GM12878 (cell line): ENCODE results near the gene HCFC2. TPM values are rescaled to one million over a fixed set of nuclear protein-coding genes. Genes with fewer than 3 reads are reported as not detected.

Experiments used
- ATAC-seq: fragments of 200-7000 bp; cut with Tn5 transposase; 3 replicates; pipeline ENCODE4 v1.9.1; 2020; ENCODE audit warnings: mild to moderate bottlenecking, moderate library complexity
- BruUV-seq: library from RNA; stranded (reverse); fragments of 400-500 nt; replicated peaks from 2 replicates; lab custom pipeline; 2021; lab: Mats Ljungman, UMichigan
- CTCF ChIA-PET: fragments of 300-600 bp; sonication (Branson Sonifier 250); formaldehyde crosslinking; extraction: SDS; loops from one replicate; lab custom pipeline; 2021; ENCODE audit warnings: inconsistent platforms; lab: Yijun Ruan, JAX
- POLR2A ChIA-PET: fragments of 350-600 bp; formaldehyde crosslinking; extraction: SDS; loops from one replicate; lab custom pipeline; 2021; ENCODE audit warnings: inconsistent platforms; lab: Charles Lee
- RAD21 ChIA-PET: fragments of 300-600 bp; sonication (Branson Sonifier 250); formaldehyde crosslinking; loops from one replicate; lab custom pipeline; 2023; ENCODE audit warnings: antibody characterized with exemption; ENCODE audit not compliant: unreplicated experiment; lab: Charles Lee
- SMC1A ChIA-PET: fragments of 300-600 bp; sonication (Branson Sonifier 250); formaldehyde crosslinking; loops from one replicate; lab custom pipeline; 2023; ENCODE audit not compliant: unreplicated experiment, uncharacterized antibody; lab: Charles Lee
- DNase-seq: peaks from one replicate; pipeline ENCODE4 v3.0.0-alpha.2; 2011; ENCODE audit warnings: low read depth, low spot score
- FAIRE-seq: peaks from 3 replicates; lab custom pipeline; 2011; peaks lifted over from hg19 to GRCh38; lab: Jason Lieb, UNC
- H2AFZ ChIP-seq: 2 replicates; pipeline ENCODE4 v1.6.0; 2011; ENCODE audit warnings: low read depth, low read length, control low read depth; ENCODE audit not compliant: control insufficient read depth
- H3K27ac ChIP-seq: 2 replicates; pipeline ENCODE4 v1.5.1; 2011; ENCODE audit warnings: control low read depth; ENCODE audit not compliant: control insufficient read depth, insufficient read depth
- H3K27me3 ChIP-seq, 2 experiments: replicated peaks in 1 of 2; 2 replicates each; pipeline versions ENCODE4 v1.6.0 to v1.6.1; 2011; ENCODE audit warnings: low read length in 1 of 2; ENCODE audit not compliant: control insufficient read depth in 2 of 2, insufficient read depth in 2 of 2
- H3K36me3 ChIP-seq, 2 experiments: 2 replicates each; pipeline ENCODE4 v1.5.1; 2011; ENCODE audit warnings: low read length in 1 of 2; ENCODE audit not compliant: control insufficient read depth in 2 of 2, insufficient read depth in 2 of 2
- H3K4me1 ChIP-seq: 2 replicates; pipeline ENCODE4 v1.6.1; 2011; ENCODE audit warnings: mild to moderate bottlenecking, low read length, moderate library complexity, mixed read lengths; ENCODE audit not compliant: control insufficient read depth, insufficient read depth
- H3K4me2 ChIP-seq: 2 replicates; pipeline ENCODE4 v1.6.0; 2011; ENCODE audit warnings: control low read depth; ENCODE audit not compliant: control insufficient read depth, insufficient read depth
- H3K4me3 ChIP-seq: fragments of 200-600 bp; sonication (generic); 2 replicates; pipeline ENCODE4 v1.5.1; 2016
- H3K79me2 ChIP-seq: 2 replicates; pipeline ENCODE4 v1.6.0; 2011; ENCODE audit warnings: low read length; ENCODE audit not compliant: control insufficient read depth, insufficient read depth
- H3K9ac ChIP-seq: 2 replicates; pipeline ENCODE4 v1.8.0; 2011; ENCODE audit warnings: low read length, control low read depth, mixed read lengths; ENCODE audit not compliant: control insufficient read depth, insufficient read depth
- H3K9me3 ChIP-seq: replicated peaks from 3 replicates; pipeline ENCODE4 v1.5.1; 2011; ENCODE audit warnings: mild to moderate bottlenecking, low read length; ENCODE audit not compliant: control insufficient read depth, insufficient read depth
- H4K20me1 ChIP-seq: 2 replicates; pipeline ENCODE4 v1.6.0; 2011; ENCODE audit not compliant: control insufficient read depth, insufficient read depth
- BRCA1 ChIP-seq: IDR thresholded peaks from 2 replicates; pipeline ENCODE4 v1.6.1; 2011; ENCODE audit warnings: low read depth, low read length, improper control_type of control experiment
- IKZF1 ChIP-seq: fragments of 450-650 bp; conservative IDR thresholded peaks from 2 replicates; pipeline ENCODE4 v1.6.1; 2017; ENCODE audit warnings: antibody characterized with exemption, mild to moderate bottlenecking
- NFIC ChIP-seq: IDR thresholded peaks from 2 replicates; pipeline ENCODE4 v1.6.1; 2012; ENCODE audit warnings: low read depth, mild to moderate bottlenecking, inconsistent platforms, low read length, moderate library complexity
- RAD21 ChIP-seq: IDR thresholded peaks from 2 replicates; pipeline ENCODE4 v1.6.1; 2011; ENCODE audit warnings: mild to moderate bottlenecking, low read depth, low read length, moderate library complexity; ENCODE audit not compliant: insufficient read depth
- SRF ChIP-seq, 2 experiments: IDR thresholded peaks; 2 replicates each; pipeline ENCODE4 v1.6.1; 2011; ENCODE audit warnings: low read depth in 2 of 2, low read length in 2 of 2, mild to moderate bottlenecking in 1 of 2, moderate library complexity in 1 of 2
- STAT1 ChIP-seq: fragments of 450-650 bp; conservative IDR thresholded peaks from 2 replicates; pipeline ENCODE4 v1.6.1; 2014; ENCODE audit warnings: antibody characterized with exemption, mild to moderate bottlenecking
- TCF12 ChIP-seq: IDR thresholded peaks from 2 replicates; pipeline ENCODE4 v1.6.1; 2011; ENCODE audit warnings: low read depth, mild to moderate bottlenecking, low read length
- TCF3 ChIP-seq: IDR thresholded peaks from 2 replicates; pipeline ENCODE4 v1.6.1; 2012; ENCODE audit warnings: low read depth, mild to moderate bottlenecking, low read length, borderline replicate concordance; ENCODE audit not compliant: insufficient read depth
- ZZZ3 ChIP-seq: IDR thresholded peaks from 2 replicates; pipeline ENCODE4 v1.6.1; 2011; ENCODE audit warnings: low read depth; ENCODE audit not compliant: control insufficient read depth, insufficient read length
- WGBS: methylation state at CpG from one replicate; pipeline ENCODE4 v1.1.6; 2016; ENCODE audit warnings: low lambda C conversion rate; ENCODE audit not compliant: insufficient replicate concordance, insufficient coverage; ENCODE audit errors: missing lambda C conversion rate; 5-methylcytosine and 5-hydroxymethylcytosine counted together
- in situ Hi-C: fragments of 300-500 bp; cut with MboI; formaldehyde crosslinking; loops from 9 replicates; pipeline ENCODE4 v1.14.3; 2018; ENCODE audit warnings: mixed read lengths
- intact Hi-C: fragments of 100-400 bp; cut with micrococcal nuclease; formaldehyde crosslinking; loops from one replicate; pipeline ENCODE4 v1.14.2; 2022; ENCODE audit not compliant: unreplicated experiment
- polyA plus RNA-seq, 11 experiments: library from polyadenylated mRNA; depleted of rRNA in 4 of 11; unstranded in 6 of 11; stranded (reverse) in 5 of 11; fragments of >200 nt; fragmentation: Nextera tagmentation in 4 of 11; fragmentation: Illumina TruSeq in 1 of 11; extraction: Ambion mirVana in 4 of 11; extraction: Trizol in 1 of 11; gene quantifications; 1 replicate in 1 of 11; 2 replicates in 10 of 11; pipeline versions ENCODE4 v1.2.1 to v1.2.3, GENCODE V29; 2011 to 2016; ENCODE audit warnings: inconsistent platforms in 2 of 11, missing spikeins in 2 of 11, low read depth in 1 of 11
- total RNA-seq, 4 experiments: library from RNA; depleted of rRNA in 3 of 4; stranded (reverse); fragments of >200 nt in 3 of 4; fragmentation: Illumina TruSeq in 1 of 4; extraction: Trizol in 1 of 4; gene quantifications; 2 replicates each; pipeline versions ENCODE4 v1.2.1 to v1.2.3, GENCODE V29; 2013 to 2021
- TF ChIP-seq, protein P1 (sequence below): fragments of 450-650 bp; formaldehyde crosslinking; IDR thresholded peaks from 2 replicates; pipeline ENCODE4 v1.4.0; 2022; ENCODE audit warnings: mild to moderate bottlenecking, moderate library complexity
- TF ChIP-seq, protein P2 (sequence below): IDR thresholded peaks from 2 replicates; pipeline ENCODE4 v1.6.1; 2011; ENCODE audit warnings: borderline replicate concordance, low read depth, mild to moderate bottlenecking, moderate library complexity, low read length; ENCODE audit not compliant: insufficient read depth, poor library complexity, severe bottlenecking
- TF ChIP-seq, protein P3 (sequence below): IDR thresholded peaks from 2 replicates; pipeline ENCODE4 v1.6.1; 2012; ENCODE audit warnings: mild to moderate bottlenecking, low read depth, low read length
- TF ChIP-seq, protein P4 (sequence below): fragments of 450-650 bp; IDR thresholded peaks from 2 replicates; pipeline ENCODE4 v1.6.1; 2016; ENCODE audit warnings: mild to moderate bottlenecking

HCFC2 gene
- total and polyA plus RNA-seq, 10 of the 15 experiments (the other 5 are each of a cell fraction or from before 2014, with no cell fraction given): 1.8 to 14.2 (median 9.3) TPM

DNA sequence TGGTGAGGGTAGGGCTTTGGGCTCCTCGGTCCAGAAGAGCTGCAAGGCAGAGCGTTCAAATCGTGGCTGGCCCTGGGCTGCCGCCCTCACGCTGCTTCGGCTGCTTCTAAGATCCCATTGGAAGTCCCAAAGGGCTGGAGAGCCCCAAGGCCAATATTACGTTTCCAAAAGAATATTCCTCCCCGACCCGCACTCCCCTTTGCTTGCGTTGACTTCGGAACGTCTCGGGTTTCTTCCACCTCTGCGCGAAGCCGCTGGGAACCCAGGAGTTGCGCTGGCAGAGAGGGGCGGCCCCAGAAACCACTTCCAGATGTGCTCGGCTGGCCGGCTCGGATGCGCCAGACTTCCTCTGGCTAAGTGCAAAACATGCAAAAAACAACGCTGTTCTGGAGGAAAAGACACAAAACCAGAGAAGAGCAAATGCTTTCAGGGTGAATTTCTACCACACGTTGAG is 14.4 kb upstream of the HCFC2 start, which contains the start of gene GLT8D2 (continued):
- TF ChIP-seq, protein P1, sequence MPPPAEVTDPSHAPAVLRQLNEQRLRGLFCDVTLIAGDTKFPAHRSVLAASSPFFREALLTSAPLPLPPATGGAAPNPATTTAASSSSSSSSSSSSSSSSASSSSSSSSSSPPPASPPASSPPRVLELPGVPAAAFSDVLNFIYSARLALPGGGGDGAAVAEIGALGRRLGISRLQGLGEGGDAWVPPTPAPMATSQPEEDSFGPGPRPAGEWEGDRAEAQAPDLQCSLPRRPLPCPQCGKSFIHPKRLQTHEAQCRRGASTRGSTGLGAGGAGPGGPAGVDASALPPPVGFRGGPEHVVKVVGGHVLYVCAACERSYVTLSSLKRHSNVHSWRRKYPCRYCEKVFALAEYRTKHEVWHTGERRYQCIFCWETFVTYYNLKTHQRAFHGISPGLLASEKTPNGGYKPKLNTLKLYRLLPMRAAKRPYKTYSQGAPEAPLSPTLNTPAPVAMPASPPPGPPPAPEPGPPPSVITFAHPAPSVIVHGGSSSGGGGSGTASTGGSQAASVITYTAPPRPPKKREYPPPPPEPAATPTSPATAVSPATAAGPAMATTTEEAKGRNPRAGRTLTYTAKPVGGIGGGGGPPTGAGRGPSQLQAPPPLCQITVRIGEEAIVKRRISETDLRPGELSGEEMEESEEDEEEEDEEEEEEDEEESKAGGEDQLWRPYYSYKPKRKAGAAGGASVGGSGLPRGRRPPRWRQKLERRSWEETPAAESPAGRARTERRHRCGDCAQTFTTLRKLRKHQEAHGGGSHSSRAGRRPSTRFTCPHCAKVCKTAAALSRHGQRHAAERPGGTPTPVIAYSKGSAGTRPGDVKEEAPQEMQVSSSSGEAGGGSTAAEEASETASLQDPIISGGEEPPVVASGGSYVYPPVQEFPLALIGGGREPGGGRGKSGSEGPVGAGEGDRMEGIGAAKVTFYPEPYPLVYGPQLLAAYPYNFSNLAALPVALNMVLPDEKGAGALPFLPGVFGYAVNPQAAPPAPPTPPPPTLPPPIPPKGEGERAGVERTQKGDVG: no peak
- TF ChIP-seq, protein P2, sequence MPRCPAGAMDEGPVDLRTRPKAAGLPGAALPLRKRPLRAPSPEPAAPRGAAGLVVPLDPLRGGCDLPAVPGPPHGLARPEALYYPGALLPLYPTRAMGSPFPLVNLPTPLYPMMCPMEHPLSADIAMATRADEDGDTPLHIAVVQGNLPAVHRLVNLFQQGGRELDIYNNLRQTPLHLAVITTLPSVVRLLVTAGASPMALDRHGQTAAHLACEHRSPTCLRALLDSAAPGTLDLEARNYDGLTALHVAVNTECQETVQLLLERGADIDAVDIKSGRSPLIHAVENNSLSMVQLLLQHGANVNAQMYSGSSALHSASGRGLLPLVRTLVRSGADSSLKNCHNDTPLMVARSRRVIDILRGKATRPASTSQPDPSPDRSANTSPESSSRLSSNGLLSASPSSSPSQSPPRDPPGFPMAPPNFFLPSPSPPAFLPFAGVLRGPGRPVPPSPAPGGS: no peak
- TF ChIP-seq SRF (IDR thresholded peaks at IDR 0.05; ENCODE audit: low read depth in 2 of 2, low read length in 2 of 2): no peak

DNA sequence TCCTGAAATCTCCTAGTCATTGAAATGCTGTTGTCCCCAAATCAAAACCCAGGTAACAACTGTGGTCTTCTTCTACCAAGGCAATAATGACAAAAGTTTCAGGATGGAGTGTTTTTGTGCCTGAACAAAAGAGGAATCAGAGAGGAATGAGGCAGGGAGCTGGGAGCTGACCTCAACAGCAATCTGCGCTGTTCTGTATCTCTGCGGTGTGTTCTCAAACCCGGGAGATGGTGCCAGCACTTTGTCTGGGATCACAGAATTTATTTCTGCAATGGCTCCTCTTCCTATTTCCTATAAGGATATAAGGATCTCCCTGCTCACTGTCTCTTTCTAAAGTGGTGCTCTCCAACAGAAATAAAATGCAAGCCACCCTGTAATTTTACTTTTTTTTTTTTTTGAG is 13.9 kb upstream of the HCFC2 start:
- WGBS: 98% methylated on average over 3 of the region's 3 CpGs
- H3K27ac ChIP-seq: no peak overlapping the region
- H3K4me2 ChIP-seq: no peak overlapping the region
- H3K9me3 ChIP-seq: no peaks in the 10 kb centered on the region
- ChIA-PET RAD21 (no interaction called here), POLR2A (no interaction called here)
- in situ Hi-C loops: no loop called here
- H3K36me3 ChIP-seq: no peaks in the 10 kb centered on the region
- no peak for DNase-seq
- FAIRE-seq: no peak
- TF ChIP-seq NFIC: no peak
- no peak for TF ChIP-seq STAT1
- no peak for TF ChIP-seq IKZF1
- no peak for TF ChIP-seq BRCA1
- no peak for TF ChIP-seq ZZZ3
- TF ChIP-seq, protein P3, sequence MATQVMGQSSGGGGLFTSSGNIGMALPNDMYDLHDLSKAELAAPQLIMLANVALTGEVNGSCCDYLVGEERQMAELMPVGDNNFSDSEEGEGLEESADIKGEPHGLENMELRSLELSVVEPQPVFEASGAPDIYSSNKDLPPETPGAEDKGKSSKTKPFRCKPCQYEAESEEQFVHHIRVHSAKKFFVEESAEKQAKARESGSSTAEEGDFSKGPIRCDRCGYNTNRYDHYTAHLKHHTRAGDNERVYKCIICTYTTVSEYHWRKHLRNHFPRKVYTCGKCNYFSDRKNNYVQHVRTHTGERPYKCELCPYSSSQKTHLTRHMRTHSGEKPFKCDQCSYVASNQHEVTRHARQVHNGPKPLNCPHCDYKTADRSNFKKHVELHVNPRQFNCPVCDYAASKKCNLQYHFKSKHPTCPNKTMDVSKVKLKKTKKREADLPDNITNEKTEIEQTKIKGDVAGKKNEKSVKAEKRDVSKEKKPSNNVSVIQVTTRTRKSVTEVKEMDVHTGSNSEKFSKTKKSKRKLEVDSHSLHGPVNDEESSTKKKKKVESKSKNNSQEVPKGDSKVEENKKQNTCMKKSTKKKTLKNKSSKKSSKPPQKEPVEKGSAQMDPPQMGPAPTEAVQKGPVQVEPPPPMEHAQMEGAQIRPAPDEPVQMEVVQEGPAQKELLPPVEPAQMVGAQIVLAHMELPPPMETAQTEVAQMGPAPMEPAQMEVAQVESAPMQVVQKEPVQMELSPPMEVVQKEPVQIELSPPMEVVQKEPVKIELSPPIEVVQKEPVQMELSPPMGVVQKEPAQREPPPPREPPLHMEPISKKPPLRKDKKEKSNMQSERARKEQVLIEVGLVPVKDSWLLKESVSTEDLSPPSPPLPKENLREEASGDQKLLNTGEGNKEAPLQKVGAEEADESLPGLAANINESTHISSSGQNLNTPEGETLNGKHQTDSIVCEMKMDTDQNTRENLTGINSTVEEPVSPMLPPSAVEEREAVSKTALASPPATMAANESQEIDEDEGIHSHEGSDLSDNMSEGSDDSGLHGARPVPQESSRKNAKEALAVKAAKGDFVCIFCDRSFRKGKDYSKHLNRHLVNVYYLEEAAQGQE: no peak
- TF ChIP-seq TCF3: no peak
- no peak for TF ChIP-seq RAD21
- TF ChIP-seq, protein P4, sequence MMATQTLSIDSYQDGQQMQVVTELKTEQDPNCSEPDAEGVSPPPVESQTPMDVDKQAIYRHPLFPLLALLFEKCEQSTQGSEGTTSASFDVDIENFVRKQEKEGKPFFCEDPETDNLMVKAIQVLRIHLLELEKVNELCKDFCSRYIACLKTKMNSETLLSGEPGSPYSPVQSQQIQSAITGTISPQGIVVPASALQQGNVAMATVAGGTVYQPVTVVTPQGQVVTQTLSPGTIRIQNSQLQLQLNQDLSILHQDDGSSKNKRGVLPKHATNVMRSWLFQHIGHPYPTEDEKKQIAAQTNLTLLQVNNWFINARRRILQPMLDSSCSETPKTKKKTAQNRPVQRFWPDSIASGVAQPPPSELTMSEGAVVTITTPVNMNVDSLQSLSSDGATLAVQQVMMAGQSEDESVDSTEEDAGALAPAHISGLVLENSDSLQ: no peak
- no peak for TF ChIP-seq TCF12
- TF ChIP-seq, all 136 proteins: peak for 0
- CTCF ChIA-PET: interaction anchor here (0.5 to 1.0 kb wide), 2 partner anchors 13 to 59 kb away, joined by 3 to 7 read pairs; no protein-coding TSS in a partner anchor
- Histone ChIP-seq H4K20me1 (no peaks in the 10 kb centered on the region), H3K79me2 (no peaks in the 10 kb centered on the region), H3K4me3 (no peak overlapping the region), H2AFZ (no peak overlapping the region), H3K4me1 (no peaks in the 10 kb centered on the region), H3K27me3 (peaks cover 0 to 4% of the 10 kb centered on the region in 2 experiments; a peak in 3 of 4 replicates), H3K9ac (no peak overlapping the region)
- SMC1A ChIA-PET: no interaction called here
- no peak for ATAC-seq
- no TSS peak for BruUV-seq
- intact Hi-C loops: loop anchor here (10.0 kb wide), 1 partner anchor 304 kb away; no protein-coding TSS in a partner anchor
